ENCODE results near the gene UGT1A4. TPM values are rescaled to one million over a fixed set of nuclear protein-coding genes. Genes with fewer than 3 reads are reported as not detected.

UGT1A4 gene
- total RNA-seq, 1 donor from 2014 or later = not detected

GRCh38 chr2:233780771-233781170 lies 62.2 kb downstream of the UGT1A4 start:
- intact Hi-C loops (cut with micrococcal nuclease) = no loop called here

- intact Hi-C loops (cut with micrococcal nuclease) = no loop called here
Observed at GRCh38 chr2:233789554-233789953, 71.0 kb downstream of the UGT1A4 start.

GRCh38 chr2:233791151-233791882 lies 72.8 kb downstream of the UGT1A4 start:
- intact Hi-C loops (cut with micrococcal nuclease) = no loop called here

- intact Hi-C loops (cut with micrococcal nuclease) = no loop called here
Observed at GRCh38 chr2:233791883-233792329, 73.4 kb downstream of the UGT1A4 start.

- intact Hi-C loops (cut with micrococcal nuclease) = no loop called here
Observed at GRCh38 chr2:233792720-233793119, 74.2 kb downstream of the UGT1A4 start.

- intact Hi-C loops (cut with micrococcal nuclease) = no loop called here
Observed at GRCh38 chr2:233793465-233794127, 75.1 kb downstream of the UGT1A4 start.

GRCh38 chr2:233794128-233794658 lies 75.7 kb downstream of the UGT1A4 start:
- intact Hi-C loops (cut with micrococcal nuclease) = no loop called here

- intact Hi-C loops (cut with micrococcal nuclease) = no loop called here
Observed at GRCh38 chr2:233795735-233796171, 77.2 kb downstream of the UGT1A4 start.

GRCh38 chr2:233796254-233796653 lies 77.7 kb downstream of the UGT1A4 start:
- intact Hi-C loops (cut with micrococcal nuclease) = no loop called here

GRCh38 chr2:233798335-233799086 lies 80.0 kb downstream of the UGT1A4 start:
- intact Hi-C loops (cut with micrococcal nuclease) = no loop called here

- intact Hi-C loops (cut with micrococcal nuclease) = no loop called here
Observed at GRCh38 chr2:233799087-233799665, 80.6 kb downstream of the UGT1A4 start.

GRCh38 chr2:233799716-233800115 lies 81.2 kb downstream of the UGT1A4 start:
- intact Hi-C loops (cut with micrococcal nuclease) = no loop called here

GRCh38 chr2:233800208-233800607 lies 81.7 kb downstream of the UGT1A4 start:
- intact Hi-C loops (cut with micrococcal nuclease) = no loop called here

- intact Hi-C loops (cut with micrococcal nuclease) = no loop called here
Observed at GRCh38 chr2:233801357-233802131, 83.0 kb downstream of the UGT1A4 start.

- intact Hi-C loops (cut with micrococcal nuclease) = no loop called here
Observed at GRCh38 chr2:233802132-233802815, 83.7 kb downstream of the UGT1A4 start.

GRCh38 chr2:233803292-233803911 lies 84.9 kb downstream of the UGT1A4 start:
- intact Hi-C loops (cut with micrococcal nuclease) = no loop called here

GRCh38 chr2:233803994-233804393 lies 85.5 kb downstream of the UGT1A4 start:
- intact Hi-C loops (cut with micrococcal nuclease) = no loop called here

GRCh38 chr2:233807215-233807865 lies 88.8 kb downstream of the UGT1A4 start:
- intact Hi-C loops (cut with micrococcal nuclease) = no loop called here
